HEK293T (cell line): ENCODE data around the gene MAD1L1.

ENCODE experiments used
- CTCF ChIA-PET: fragments of 350-600 bp; formaldehyde crosslinking; extraction: SDS; loops from one replicate; lab custom pipeline; 2021; ENCODE audit warnings: antibody characterized with exemption, inconsistent platforms; lab: Yijun Ruan, JAX
- POLR2A ChIA-PET: fragments of 350-600 bp; formaldehyde crosslinking; extraction: SDS; loops from one replicate; lab custom pipeline; 2020; ENCODE audit warnings: antibody characterized with exemption, inconsistent platforms; lab: Yijun Ruan, JAX
- DNase-seq: peaks from one replicate; pipeline ENCODE4 v3.0.0; 2012; ENCODE audit warnings: mixed read lengths; ENCODE audit errors: extremely low spot score
- ARNT ChIP-seq: fragments of 450-650 bp; IDR thresholded peaks from 2 replicates; pipeline ENCODE4 v1.6.1; 2017; ENCODE audit warnings: mild to moderate bottlenecking
- BHLHE40 ChIP-seq: fragments of 450-650 bp; IDR thresholded peaks from 2 replicates; pipeline ENCODE4 v1.6.1; 2016; ENCODE audit warnings: mild to moderate bottlenecking, moderate library complexity, borderline replicate concordance
- CTBP1 ChIP-seq: fragments of 450-650 bp; IDR thresholded peaks from 2 replicates; pipeline ENCODE4 v1.6.1; 2016; ENCODE audit warnings: borderline replicate concordance
- ELF4 ChIP-seq: fragments of 450-650 bp; IDR thresholded peaks from 2 replicates; pipeline ENCODE4 v1.6.1; 2017; ENCODE audit warnings: antibody characterized with exemption
- FOXA1 ChIP-seq: fragments of 450-650 bp; IDR thresholded peaks from 2 replicates; pipeline ENCODE4 v1.6.1; 2016; ENCODE audit warnings: mild to moderate bottlenecking
- FOXK2 ChIP-seq: fragments of 450-650 bp; IDR thresholded peaks from 2 replicates; pipeline ENCODE4 v1.6.1; 2016; ENCODE audit warnings: mild to moderate bottlenecking
- FOXM1 ChIP-seq: fragments of 450-650 bp; IDR thresholded peaks from 2 replicates; pipeline ENCODE4 v1.6.1; 2017; ENCODE audit warnings: mild to moderate bottlenecking, borderline replicate concordance
- HDGF ChIP-seq: fragments of 450-650 bp; IDR thresholded peaks from 2 replicates; pipeline ENCODE4 v1.6.1; 2017; ENCODE audit warnings: antibody characterized with exemption, borderline replicate concordance
- L3MBTL2 ChIP-seq: fragments of 450-650 bp; conservative IDR thresholded peaks from 2 replicates; pipeline ENCODE4 v1.6.1; 2016; ENCODE audit warnings: mild to moderate bottlenecking
- LEF1 ChIP-seq: fragments of 450-650 bp; IDR thresholded peaks from 2 replicates; pipeline ENCODE4 v1.6.1; 2017; ENCODE audit warnings: mild to moderate bottlenecking, borderline replicate concordance
- NFRKB ChIP-seq: fragments of 450-650 bp; IDR thresholded peaks from 2 replicates; pipeline ENCODE4 v1.6.1; 2016; ENCODE audit warnings: mild to moderate bottlenecking, moderate library complexity
- PKNOX1 ChIP-seq: fragments of 450-650 bp; IDR thresholded peaks from 2 replicates; pipeline ENCODE4 v1.6.1; 2016
- SP1 ChIP-seq: fragments of 450-650 bp; IDR thresholded peaks from 2 replicates; pipeline ENCODE4 v1.6.1; 2017
- SUZ12 ChIP-seq: fragments of 450-650 bp; IDR thresholded peaks from 2 replicates; pipeline ENCODE4 v1.6.1; 2016; ENCODE audit warnings: mild to moderate bottlenecking
- TARDBP ChIP-seq: fragments of 450-650 bp; IDR thresholded peaks from 2 replicates; pipeline ENCODE4 v1.6.1; 2016
- ZNF384 ChIP-seq: fragments of 450-650 bp; IDR thresholded peaks from 2 replicates; pipeline ENCODE4 v1.6.1; 2016

Gene MAD1L1

DNA sequence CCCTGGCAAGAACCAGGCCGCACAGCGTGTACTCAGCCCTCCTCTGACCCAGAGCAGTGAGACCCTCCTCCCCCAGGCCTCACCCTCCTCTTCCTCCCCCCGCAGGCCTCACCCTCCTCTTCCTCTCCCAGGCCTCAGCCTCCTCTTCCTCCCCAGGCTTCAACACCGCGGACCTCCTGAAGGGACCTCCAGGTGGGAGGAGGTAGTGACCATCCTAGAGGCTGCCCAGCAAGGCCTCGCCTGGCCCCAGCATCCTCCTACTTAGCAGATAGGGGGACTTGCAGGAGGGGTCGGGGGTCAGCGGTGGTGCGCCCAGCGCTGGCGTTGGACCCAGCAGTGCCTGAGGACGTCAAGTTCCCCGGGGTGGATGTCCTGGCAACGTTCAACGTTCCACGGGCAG, 291.9 kb downstream of the MAD1L1 start:
- TF ChIP-seq FOXM1, result no peak
- TF ChIP-seq SUZ12, result no peak
- TF ChIP-seq HDGF, result no peak
- no peak for TF ChIP-seq SP1
- TF ChIP-seq ELF4, result no peak
- TF ChIP-seq PKNOX1, result no peak
- TF ChIP-seq NFRKB, result no peak
- TF ChIP-seq CTBP1, result no peak
- TF ChIP-seq ARNT, result no peak
- TF ChIP-seq BHLHE40, result no peak
- TF ChIP-seq L3MBTL2, result no peak
- no peak for TF ChIP-seq LEF1
- TF ChIP-seq TARDBP, result no peak
- TF ChIP-seq ZNF384, result no peak
- TF ChIP-seq FOXK2, result no peak
- TF ChIP-seq FOXA1, result no peak
- ChIA-PET CTCF (no interaction called here), POLR2A (no interaction called here)
- DNase-seq, result no peak

- TF ChIP-seq CTBP1, result no peak
- no peak for TF ChIP-seq FOXK2
- TF ChIP-seq SUZ12, result no peak
- no peak for DNase-seq
- ChIA-PET POLR2A (no interaction called here), CTCF (no interaction called here)
Observed at GRCh38 chr7:1940402-1940786, 292.4 kb downstream of the MAD1L1 start.

- POLR2A ChIA-PET, result no interaction called here
- no peak for DNase-seq
- TF ChIP-seq FOXA1 (no peak), TARDBP (no peak), CTBP1 (no peak), HDGF (no peak), NFRKB (no peak), ZNF384 (no peak), LEF1 (no peak), L3MBTL2 (no peak)
- CTCF ChIA-PET, result no interaction called here
Observed at GRCh38 chr7:1939434-1940401, 293.0 kb downstream of the MAD1L1 start.

- ChIA-PET POLR2A (no interaction called here), CTCF (no interaction called here)
- TF ChIP-seq SP1 (no peak), SUZ12 (no peak), FOXM1 (no peak), ELF4 (no peak), FOXA1 (no peak), BHLHE40 (no peak), ZNF384 (no peak), TARDBP (no peak)
- DNase-seq, result no peak
Observed at GRCh38 chr7:1938788-1939433, 293.8 kb downstream of the MAD1L1 start.

GRCh38 chr7:1937252-1937605, 295.5 kb downstream of the MAD1L1 start:
- TF ChIP-seq ARNT, result no peak
- ChIA-PET CTCF (no interaction called here), POLR2A (no interaction called here)
- no peak for DNase-seq

GRCh38 chr7:1936531-1937251, 296.1 kb downstream of the MAD1L1 start:
- ChIA-PET POLR2A (no interaction called here), CTCF (no interaction called here)
- TF ChIP-seq LEF1 (no peak), SP1 (no peak), ARNT (no peak), ZNF384 (no peak), HDGF (no peak), SUZ12 (no peak), ELF4 (no peak), L3MBTL2 (no peak), FOXM1 (no peak), BHLHE40 (no peak), PKNOX1 (no peak)
- no peak for DNase-seq

DNA sequence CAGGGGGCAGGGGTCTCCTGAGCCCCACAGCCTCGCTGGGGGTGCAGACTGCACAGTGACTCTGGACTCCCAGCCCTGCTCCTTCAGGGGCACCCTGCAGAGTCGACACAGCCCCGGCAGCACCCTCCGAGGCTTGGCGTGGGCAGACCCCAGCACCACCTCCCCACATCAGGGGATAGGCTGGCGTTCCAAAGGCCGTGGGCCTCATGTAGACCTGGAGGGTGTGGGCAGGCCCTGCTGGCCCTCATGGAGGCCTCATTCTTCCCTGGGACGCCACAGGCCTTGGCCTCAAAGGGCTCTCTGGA, 296.8 kb downstream of the MAD1L1 start:
- TF ChIP-seq L3MBTL2 (no peak), LEF1 (no peak), CTBP1 (no peak), SP1 (no peak), ZNF384 (no peak), SUZ12 (no peak), FOXK2 (no peak), ARNT (no peak), PKNOX1 (no peak), FOXA1 (no peak)
- DNase-seq, result no peak
- ChIA-PET POLR2A (no interaction called here), CTCF (no interaction called here)
